ENCODE results near the gene SPANXC. TPM values are rescaled to one million over a fixed set of nuclear protein-coding genes. Genes with fewer than 3 reads are reported as not detected.

SPANXC gene
- not detected in 2 replicates for total RNA-seq

DNA sequence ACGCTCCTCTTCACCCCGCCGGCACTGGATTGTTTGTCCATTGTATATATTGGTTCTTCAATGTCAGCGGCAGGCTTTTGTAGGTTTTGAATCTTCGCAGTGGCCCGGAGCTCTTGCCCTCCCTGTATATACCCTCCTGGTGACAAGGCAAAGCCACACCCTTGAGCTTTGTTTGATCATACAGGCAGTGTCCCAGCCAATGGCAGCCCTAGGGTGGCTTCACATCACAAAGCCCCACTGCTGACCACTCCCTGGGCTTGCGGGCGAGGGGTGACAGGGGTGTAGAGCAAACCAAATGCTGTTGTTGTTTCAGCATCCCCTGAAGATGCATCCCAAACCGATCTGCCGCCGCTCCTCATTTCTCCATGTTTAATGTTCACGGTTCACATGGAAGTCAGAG, at the start of gene SPANXC:
Gene SPANXC, minus strand, starts transcription at position 101 of the 400 bp plus-strand sequence. Its CDS starts 60 bp downstream, at position 41.

Other genes starting within 250 kb of the SPANXC start
- gene SPANXB1, start 239.9 kb downstream of the SPANXC start, total RNA-seq = not detected in 2 replicates
- 6.2 and 8.5 TPM in 2 replicates for gene LDOC1, start 65.4 kb downstream of the SPANXC start, total RNA-seq

Measured in vein endothelial cell (primary cell).